ENCODE results near the gene MKX.
"Not testable (repeated sequence)": the region's sequence is repeated elsewhere in the genome, so short reads cannot be mapped to it uniquely, and the experiment has no call there.

MKX gene

GRCh38 chr10:27695706-27696105 is 49.9 kb downstream of the MKX start:
- Histone ChIP-seq H3K4me3 (ENCODE audit: low read length in 2 of 2) (no peak overlapping the region), H3K36me3 (ENCODE audit: control insufficient read depth in 2 of 2, insufficient read depth in 2 of 2, low read length in 2 of 2) (no peaks in the 10 kb centered on the region), H3K9ac (ENCODE audit: low read depth in 1 of 2, low read length in 2 of 2) (no peak overlapping the region), H3K4me1 (ENCODE audit: control insufficient read depth in 2 of 2, insufficient read depth in 2 of 2, low read length in 2 of 2) (no peaks in the 10 kb centered on the region), H3K27ac (ENCODE audit: low read depth in 2 of 2, low read length in 2 of 2) (no peak overlapping the region), H3K9me3 (ENCODE audit: control insufficient read depth in 2 of 2, low read length in 2 of 2) (no peaks in the 10 kb centered on the region), H3K27me3 (ENCODE audit: control insufficient read depth in 2 of 2, insufficient read depth in 2 of 2, low read length in 2 of 2) (no peaks in the 10 kb centered on the region)

DNA sequence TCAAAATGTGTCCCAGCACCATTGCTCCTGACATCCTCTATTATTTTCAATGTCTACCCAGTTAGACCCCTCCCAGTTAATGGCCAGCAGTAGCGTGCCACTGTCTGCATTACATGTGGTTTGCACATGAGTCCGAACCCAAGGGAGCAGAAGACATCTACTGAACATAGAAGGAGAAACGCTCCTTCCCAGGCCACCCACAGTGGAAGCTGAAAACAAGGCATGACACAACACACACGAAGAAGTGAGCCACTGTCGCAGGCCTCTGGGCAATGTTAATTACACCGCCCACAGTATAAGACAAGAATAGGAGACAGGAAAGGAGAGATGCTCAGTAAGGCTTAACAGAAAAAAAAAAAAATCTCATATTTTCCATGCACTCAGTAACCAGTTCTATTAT is 50.5 kb downstream of the MKX start:
- no peaks in the 10 kb centered on the region for H3K36me3 ChIP-seq (ENCODE audit: control insufficient read depth in 2 of 2, insufficient read depth in 2 of 2, low read length in 2 of 2)
- no peak overlapping the region for H3K27ac ChIP-seq (ENCODE audit: low read depth in 2 of 2, low read length in 2 of 2)
- no peaks in the 10 kb centered on the region for H3K9me3 ChIP-seq (ENCODE audit: control insufficient read depth in 2 of 2, low read length in 2 of 2)
- no peak overlapping the region for H3K4me3 ChIP-seq (ENCODE audit: low read length in 2 of 2)
- H3K4me1 ChIP-seq (ENCODE audit: control insufficient read depth in 2 of 2, insufficient read depth in 2 of 2, low read length in 2 of 2), result no peaks in the 10 kb centered on the region
- no peak overlapping the region for H3K9ac ChIP-seq (ENCODE audit: low read depth in 1 of 2, low read length in 2 of 2)
- no peaks in the 10 kb centered on the region for H3K27me3 ChIP-seq (ENCODE audit: control insufficient read depth in 2 of 2, insufficient read depth in 2 of 2, low read length in 2 of 2)

- no peaks in the 10 kb centered on the region for H3K4me1 ChIP-seq (ENCODE audit: control insufficient read depth in 2 of 2, insufficient read depth in 2 of 2, low read length in 2 of 2)
- H3K9me3 ChIP-seq (ENCODE audit: control insufficient read depth in 2 of 2, low read length in 2 of 2), result no peaks in the 10 kb centered on the region
- no peak overlapping the region for H3K27ac ChIP-seq (ENCODE audit: low read depth in 2 of 2, low read length in 2 of 2)
Measured at GRCh38 chr10:27692663-27693062, 53.0 kb downstream of the MKX start.

GRCh38 chr10:27688991-27689390 is 56.6 kb downstream of the MKX start:
- no peaks in the 10 kb centered on the region for H3K4me1 ChIP-seq (ENCODE audit: control insufficient read depth in 2 of 2, insufficient read depth in 2 of 2, low read length in 2 of 2)
- no peak overlapping the region for H3K9ac ChIP-seq (ENCODE audit: low read depth in 1 of 2, low read length in 2 of 2)
- H3K36me3 ChIP-seq (ENCODE audit: control insufficient read depth in 2 of 2, insufficient read depth in 2 of 2, low read length in 2 of 2), result no peaks in the 10 kb centered on the region
- no peaks in the 10 kb centered on the region for H3K27me3 ChIP-seq (ENCODE audit: control insufficient read depth in 2 of 2, insufficient read depth in 2 of 2, low read length in 2 of 2)
- H3K9me3 ChIP-seq (ENCODE audit: control insufficient read depth in 2 of 2, low read length in 2 of 2), result no peaks in the 10 kb centered on the region
- no peak overlapping the region for H3K27ac ChIP-seq (ENCODE audit: low read depth in 2 of 2, low read length in 2 of 2)
- H3K4me3 ChIP-seq (ENCODE audit: low read length in 2 of 2), result no peak overlapping the region

More at GRCh38 chr10:27692663-27693062, 53.0 kb downstream of the MKX start:
- no peaks in the 10 kb centered on the region for H3K27me3 ChIP-seq (ENCODE audit: control insufficient read depth in 2 of 2, insufficient read depth in 2 of 2, low read length in 2 of 2)
- no peaks in the 10 kb centered on the region for H3K36me3 ChIP-seq (ENCODE audit: control insufficient read depth in 2 of 2, insufficient read depth in 2 of 2, low read length in 2 of 2)
- no peak overlapping the region for H3K4me3 ChIP-seq (ENCODE audit: low read length in 2 of 2)
- H3K9ac ChIP-seq (ENCODE audit: low read depth in 1 of 2, low read length in 2 of 2), result no peak overlapping the region

GRCh38 chr10:27688276-27688675 is 57.3 kb downstream of the MKX start:
- Histone ChIP-seq H3K9me3 (ENCODE audit: control insufficient read depth in 2 of 2, low read length in 2 of 2) (no peaks in the 10 kb centered on the region), H3K27me3 (ENCODE audit: control insufficient read depth in 2 of 2, insufficient read depth in 2 of 2, low read length in 2 of 2) (no peaks in the 10 kb centered on the region), H3K9ac (ENCODE audit: low read depth in 1 of 2, low read length in 2 of 2) (no peak overlapping the region), H3K27ac (ENCODE audit: low read depth in 2 of 2, low read length in 2 of 2) (no peak overlapping the region), H3K4me1 (ENCODE audit: control insufficient read depth in 2 of 2, insufficient read depth in 2 of 2, low read length in 2 of 2) (no peaks in the 10 kb centered on the region), H3K36me3 (ENCODE audit: control insufficient read depth in 2 of 2, insufficient read depth in 2 of 2, low read length in 2 of 2) (no peaks in the 10 kb centered on the region), H3K4me3 (ENCODE audit: low read length in 2 of 2) (no peak overlapping the region)

DNA sequence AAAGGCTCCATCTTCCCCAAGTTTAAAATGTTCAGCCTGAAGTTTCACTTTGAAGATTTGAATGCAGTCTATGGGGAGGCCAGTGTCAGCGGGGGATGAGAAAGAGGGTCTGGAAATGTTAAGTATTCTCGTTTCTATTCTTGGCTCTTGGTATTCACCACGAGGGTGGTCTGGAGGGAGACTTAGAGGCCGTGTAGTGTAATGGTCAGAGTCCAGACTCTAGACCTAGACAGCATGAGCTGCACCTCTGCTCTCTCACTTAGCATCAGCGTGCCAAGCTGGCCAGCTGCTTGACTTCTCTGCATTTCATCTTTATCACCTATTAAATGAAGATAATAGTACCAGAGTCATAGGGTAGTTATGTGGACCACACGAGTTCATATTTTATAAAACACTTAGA is 57.9 kb downstream of the MKX start:
- Histone ChIP-seq H3K4me3 (ENCODE audit: low read length in 2 of 2) (no peak overlapping the region), H3K27ac (ENCODE audit: low read depth in 2 of 2, low read length in 2 of 2) (no peak overlapping the region)

DNA sequence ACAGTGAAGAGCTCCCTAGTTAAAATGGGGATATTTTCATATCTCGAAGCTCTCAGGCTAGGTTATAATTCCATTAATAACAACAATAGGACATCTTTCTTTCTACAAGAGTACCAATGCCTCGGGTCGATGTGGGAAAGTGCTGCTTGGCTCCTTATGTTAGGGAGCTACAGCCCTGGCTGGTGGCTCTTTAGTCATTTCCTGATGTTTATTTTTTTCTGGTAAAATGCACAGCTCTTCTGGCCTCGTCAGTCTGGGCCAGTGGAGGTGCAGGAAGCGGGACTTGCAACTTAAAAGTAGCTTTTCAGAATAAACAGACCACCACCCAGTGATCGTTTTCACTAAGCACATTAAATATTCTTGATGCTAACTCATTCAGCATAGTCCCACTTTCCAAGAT is 58.3 kb downstream of the MKX start:
- Histone ChIP-seq H3K4me1 (ENCODE audit: control insufficient read depth in 2 of 2, insufficient read depth in 2 of 2, low read length in 2 of 2) (no peaks in the 10 kb centered on the region), H3K27me3 (ENCODE audit: control insufficient read depth in 2 of 2, insufficient read depth in 2 of 2, low read length in 2 of 2) (no peaks in the 10 kb centered on the region), H3K27ac (ENCODE audit: low read depth in 2 of 2, low read length in 2 of 2) (no peak overlapping the region), H3K36me3 (ENCODE audit: control insufficient read depth in 2 of 2, insufficient read depth in 2 of 2, low read length in 2 of 2) (no peaks in the 10 kb centered on the region), H3K9me3 (ENCODE audit: control insufficient read depth in 2 of 2, low read length in 2 of 2) (no peaks in the 10 kb centered on the region), H3K4me3 (ENCODE audit: low read length in 2 of 2) (no peak overlapping the region), H3K9ac (ENCODE audit: low read depth in 1 of 2, low read length in 2 of 2) (no peak overlapping the region)

More for the DNA sequence above, 57.9 kb downstream of the MKX start:
- no peak overlapping the region for H3K9ac ChIP-seq (ENCODE audit: low read depth in 1 of 2, low read length in 2 of 2)
- no peaks in the 10 kb centered on the region for H3K4me1 ChIP-seq (ENCODE audit: control insufficient read depth in 2 of 2, insufficient read depth in 2 of 2, low read length in 2 of 2)
- H3K36me3 ChIP-seq (ENCODE audit: control insufficient read depth in 2 of 2, insufficient read depth in 2 of 2, low read length in 2 of 2), result no peaks in the 10 kb centered on the region
- no peaks in the 10 kb centered on the region for H3K27me3 ChIP-seq (ENCODE audit: control insufficient read depth in 2 of 2, insufficient read depth in 2 of 2, low read length in 2 of 2)
- H3K9me3 ChIP-seq (ENCODE audit: control insufficient read depth in 2 of 2, low read length in 2 of 2), result no peaks in the 10 kb centered on the region

DNA sequence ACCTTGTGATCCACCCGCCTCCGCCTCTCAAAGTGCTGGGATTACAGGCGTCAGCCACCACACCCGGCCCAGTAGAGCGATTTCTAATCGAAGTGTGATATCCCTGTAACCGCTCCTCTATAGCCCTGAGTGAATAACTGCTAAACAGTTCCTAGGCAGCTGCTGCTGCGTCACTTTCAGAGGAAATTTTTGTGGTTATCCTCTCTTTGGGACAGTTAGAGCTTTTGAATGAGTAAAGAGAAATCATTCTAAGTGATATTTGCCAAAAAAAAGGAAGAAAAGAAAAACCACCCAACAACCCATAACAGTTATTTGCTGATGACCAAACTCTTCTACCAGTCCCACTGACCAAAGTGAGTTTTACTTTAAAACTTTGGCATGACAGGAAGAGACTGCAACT is 59.9 kb downstream of the MKX start:
- Histone ChIP-seq H3K27me3 (ENCODE audit: control insufficient read depth in 2 of 2, insufficient read depth in 2 of 2, low read length in 2 of 2) (no peaks in the 10 kb centered on the region), H3K9ac (ENCODE audit: low read depth in 1 of 2, low read length in 2 of 2) (no peak overlapping the region), H3K9me3 (ENCODE audit: control insufficient read depth in 2 of 2, low read length in 2 of 2) (no peaks in the 10 kb centered on the region), H3K4me3 (ENCODE audit: low read length in 2 of 2) (no peak overlapping the region), H3K27ac (ENCODE audit: low read depth in 2 of 2, low read length in 2 of 2) (no peak overlapping the region), H3K36me3 (ENCODE audit: control insufficient read depth in 2 of 2, insufficient read depth in 2 of 2, low read length in 2 of 2) (no peaks in the 10 kb centered on the region), H3K4me1 (ENCODE audit: control insufficient read depth in 2 of 2, insufficient read depth in 2 of 2, low read length in 2 of 2) (no peaks in the 10 kb centered on the region)

DNA sequence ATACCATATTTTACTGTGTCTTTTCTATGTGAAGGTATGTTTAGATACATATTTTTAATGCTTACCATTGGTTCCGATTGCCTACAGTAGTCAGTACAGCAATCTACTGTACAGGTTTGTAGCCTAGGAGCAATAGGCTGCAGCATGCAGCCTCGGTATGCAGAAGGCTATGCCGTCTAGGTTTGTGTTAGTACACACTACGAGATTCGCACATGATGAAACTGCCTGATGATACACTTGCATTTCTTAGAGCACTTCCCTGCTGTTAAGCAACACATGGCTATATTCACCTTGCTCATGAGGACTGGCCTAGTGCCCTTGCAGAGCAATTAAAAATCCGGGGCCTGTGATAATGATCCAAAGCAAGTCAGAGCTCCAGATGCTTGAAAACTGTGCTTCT is 62.4 kb downstream of the MKX start:
- Histone ChIP-seq H3K4me3 (ENCODE audit: low read length in 2 of 2) (no peak overlapping the region), H3K27me3 (ENCODE audit: control insufficient read depth in 2 of 2, insufficient read depth in 2 of 2, low read length in 2 of 2) (no peaks in the 10 kb centered on the region), H3K9me3 (ENCODE audit: control insufficient read depth in 2 of 2, low read length in 2 of 2) (no peaks in the 10 kb centered on the region), H3K4me1 (ENCODE audit: control insufficient read depth in 2 of 2, insufficient read depth in 2 of 2, low read length in 2 of 2) (no peaks in the 10 kb centered on the region), H3K36me3 (ENCODE audit: control insufficient read depth in 2 of 2, insufficient read depth in 2 of 2, low read length in 2 of 2) (no peaks in the 10 kb centered on the region), H3K9ac (ENCODE audit: low read depth in 1 of 2, low read length in 2 of 2) (no peak overlapping the region), H3K27ac (ENCODE audit: low read depth in 2 of 2, low read length in 2 of 2) (no peak overlapping the region)

DNA sequence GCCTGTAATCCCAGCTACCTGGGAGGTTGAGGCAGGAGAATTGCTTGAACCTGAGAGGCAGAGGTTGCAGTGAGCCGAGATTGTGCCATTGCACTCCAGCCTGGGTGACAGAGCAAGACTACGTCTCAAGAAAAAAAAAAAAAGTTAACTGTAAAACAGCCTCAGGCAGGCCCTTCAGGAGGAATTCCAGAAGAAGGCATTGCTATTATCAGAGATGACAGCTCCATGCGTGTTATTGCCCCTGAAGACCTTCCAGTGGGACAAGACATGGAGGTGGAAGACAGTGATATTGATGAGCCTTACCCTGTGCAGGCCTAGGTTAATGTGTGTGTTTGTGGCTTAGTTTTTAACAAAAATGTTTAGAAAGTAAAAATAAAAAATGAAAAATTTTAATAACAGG is 63.8 kb downstream of the MKX start:
- H3K4me3 ChIP-seq (ENCODE audit: low read length in 2 of 2); H3K27me3 ChIP-seq (ENCODE audit: control insufficient read depth in 2 of 2, insufficient read depth in 2 of 2, low read length in 2 of 2); H3K27ac ChIP-seq (ENCODE audit: low read depth in 2 of 2, low read length in 2 of 2); H3K36me3 ChIP-seq (ENCODE audit: control insufficient read depth in 2 of 2, insufficient read depth in 2 of 2, low read length in 2 of 2); H3K9me3 ChIP-seq (ENCODE audit: control insufficient read depth in 2 of 2, low read length in 2 of 2); H3K4me1 ChIP-seq (ENCODE audit: control insufficient read depth in 2 of 2, insufficient read depth in 2 of 2, low read length in 2 of 2); H3K9ac ChIP-seq (ENCODE audit: low read depth in 1 of 2, low read length in 2 of 2): not testable (repeated sequence)
